LNCaP clone FGC (cell line): ENCODE data around the gene F2RL3.
"Not testable (repeated sequence)": the region's sequence is repeated elsewhere in the genome, so short reads cannot be mapped to it uniquely, and the experiment has no call there.

Experiments used
- DNase-seq: peaks from one replicate; pipeline ENCODE4 v3.0.0-alpha.2; 2011; ENCODE audit warnings: low read depth
- H3K4me3 ChIP-seq: 2 replicates; pipeline ENCODE4 v1.5.1; 2011; ENCODE audit warnings: mild to moderate bottlenecking, low read depth, low read length, control low read depth
- TF ChIP-seq, protein P1 (sequence below): IDR thresholded peaks from 2 replicates; pipeline ENCODE4 v1.5.1; 2012; ENCODE audit warnings: mild to moderate bottlenecking; ENCODE audit not compliant: control insufficient read depth, insufficient read depth; ENCODE audit errors: extremely low read depth

Gene F2RL3

GRCh38 chr19:16928916-16929315, 40.1 kb downstream of the F2RL3 start:
- no peak for DNase-seq
- TF ChIP-seq, protein P1, sequence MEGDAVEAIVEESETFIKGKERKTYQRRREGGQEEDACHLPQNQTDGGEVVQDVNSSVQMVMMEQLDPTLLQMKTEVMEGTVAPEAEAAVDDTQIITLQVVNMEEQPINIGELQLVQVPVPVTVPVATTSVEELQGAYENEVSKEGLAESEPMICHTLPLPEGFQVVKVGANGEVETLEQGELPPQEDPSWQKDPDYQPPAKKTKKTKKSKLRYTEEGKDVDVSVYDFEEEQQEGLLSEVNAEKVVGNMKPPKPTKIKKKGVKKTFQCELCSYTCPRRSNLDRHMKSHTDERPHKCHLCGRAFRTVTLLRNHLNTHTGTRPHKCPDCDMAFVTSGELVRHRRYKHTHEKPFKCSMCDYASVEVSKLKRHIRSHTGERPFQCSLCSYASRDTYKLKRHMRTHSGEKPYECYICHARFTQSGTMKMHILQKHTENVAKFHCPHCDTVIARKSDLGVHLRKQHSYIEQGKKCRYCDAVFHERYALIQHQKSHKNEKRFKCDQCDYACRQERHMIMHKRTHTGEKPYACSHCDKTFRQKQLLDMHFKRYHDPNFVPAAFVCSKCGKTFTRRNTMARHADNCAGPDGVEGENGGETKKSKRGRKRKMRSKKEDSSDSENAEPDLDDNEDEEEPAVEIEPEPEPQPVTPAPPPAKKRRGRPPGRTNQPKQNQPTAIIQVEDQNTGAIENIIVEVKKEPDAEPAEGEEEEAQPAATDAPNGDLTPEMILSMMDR: no peak
- no peak overlapping the region for H3K4me3 ChIP-seq

DNA sequence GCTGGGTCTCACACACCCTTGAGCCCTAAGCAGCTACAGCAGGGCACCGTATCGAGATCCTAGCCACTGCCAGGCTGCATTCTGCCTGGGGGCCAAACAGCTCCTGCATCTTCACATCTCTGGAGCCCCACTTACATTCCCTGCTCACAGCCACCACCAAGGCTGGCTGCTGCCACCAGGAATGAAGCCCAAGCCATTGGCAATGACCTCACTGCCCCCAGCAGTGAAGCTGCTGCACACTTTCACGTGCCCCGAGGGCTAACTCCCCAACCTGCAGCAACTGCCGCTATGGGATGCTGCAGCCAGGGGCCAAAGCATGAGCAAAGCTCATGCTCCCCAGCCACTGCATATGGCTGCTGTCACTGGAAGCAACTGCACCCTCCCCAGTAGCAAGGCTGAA, 42.0 kb downstream of the F2RL3 start:
- no peak overlapping the region for H3K4me3 ChIP-seq
- TF ChIP-seq, protein P1: no peak
- DNase-seq: no peak

DNA sequence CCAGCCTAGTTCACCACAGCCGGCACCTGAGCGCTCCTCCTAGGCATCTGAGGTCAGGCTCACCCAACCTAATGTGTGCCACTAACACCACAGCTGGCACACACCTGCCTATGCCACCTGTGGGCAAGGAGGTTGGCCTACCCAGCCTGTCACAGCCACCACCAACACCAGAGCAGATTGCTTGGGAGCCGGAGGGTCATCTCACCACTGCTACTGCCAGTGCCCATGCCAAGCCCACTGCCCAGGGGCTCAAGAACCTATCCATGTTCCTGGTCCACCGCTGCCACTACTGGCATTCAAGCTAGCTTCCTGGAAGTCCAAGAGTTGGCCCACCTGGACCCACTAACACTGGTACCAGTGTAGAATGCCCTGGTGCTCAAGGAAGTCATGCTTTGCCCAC, 42.5 kb downstream of the F2RL3 start:
- TF ChIP-seq, protein P1: no peak

DNA sequence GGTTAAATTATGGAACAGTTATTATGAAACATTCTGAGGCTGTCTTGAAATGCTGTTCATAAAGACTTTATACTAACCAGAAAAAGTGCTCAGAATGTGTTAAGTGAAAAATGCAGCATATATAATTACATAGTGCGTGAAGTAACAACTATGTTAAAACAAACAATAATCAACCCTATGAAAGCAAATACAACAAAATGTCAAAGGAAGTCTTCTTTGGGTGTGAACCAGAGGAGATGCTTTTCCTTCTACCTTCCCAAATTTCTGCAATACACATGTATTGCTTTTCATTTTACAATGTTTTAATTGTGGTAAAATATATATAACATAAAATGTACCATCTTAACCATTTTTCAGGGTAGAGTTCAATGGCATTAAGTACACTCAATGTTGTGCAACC, 45.7 kb downstream of the F2RL3 start:
- H3K4me3 ChIP-seq: no peak overlapping the region
- TF ChIP-seq, protein P1: no peak
- no peak for DNase-seq

More for the DNA sequence above, 42.5 kb downstream of the F2RL3 start:
- H3K4me3 ChIP-seq: no peak overlapping the region
- no peak for DNase-seq

DNA sequence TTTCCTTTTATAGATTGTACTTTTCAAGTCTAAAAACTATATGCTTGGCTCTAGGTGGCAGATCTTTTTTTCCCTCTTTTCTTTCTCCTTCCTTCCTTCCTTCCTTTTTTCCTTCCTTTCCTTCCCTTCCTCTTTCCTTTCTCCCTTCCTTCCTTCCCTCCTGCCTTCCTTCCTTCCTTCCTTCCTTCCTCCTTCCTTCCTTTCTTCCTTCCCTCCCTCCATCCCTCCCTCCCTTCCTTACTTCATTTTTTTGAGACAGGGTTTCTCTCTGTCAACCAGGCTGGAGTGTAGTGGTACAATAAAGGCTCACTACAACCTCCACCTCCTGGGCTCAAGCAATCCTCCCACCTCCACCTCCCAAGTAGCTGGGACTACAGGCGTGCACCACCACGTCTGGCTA, 48.1 kb downstream of the F2RL3 start:
- no peak overlapping the region for H3K4me3 ChIP-seq
- DNase-seq: no peak
- TF ChIP-seq, protein P1: no peak

- DNase-seq: not testable (repeated sequence)
Observed at GRCh38 chr19:16937796-16938195, 49.0 kb downstream of the F2RL3 start.

DNA sequence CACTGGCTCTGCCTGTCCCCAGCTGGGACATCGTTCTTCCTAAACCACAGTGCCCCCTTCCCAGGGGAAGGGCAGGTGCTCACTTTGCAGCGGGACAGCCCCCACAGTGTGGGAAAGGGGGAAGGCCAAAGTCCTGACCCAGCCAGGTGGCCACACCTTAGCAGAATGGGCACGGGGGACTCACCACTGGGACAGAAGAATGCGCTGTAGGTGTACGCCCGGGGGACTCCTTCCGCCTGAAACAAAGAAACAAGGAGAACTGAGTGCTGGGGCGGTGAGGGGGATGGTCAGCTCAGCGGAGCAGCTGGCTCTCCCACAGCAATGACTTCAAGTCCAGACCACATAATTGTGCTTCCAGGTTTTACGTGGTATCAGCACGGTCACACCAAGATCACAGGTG, 49.4 kb downstream of the F2RL3 start:
- DNase-seq: no peak
- no peak overlapping the region for H3K4me3 ChIP-seq
- TF ChIP-seq, protein P1: no peak

More at GRCh38 chr19:16937796-16938195, 49.0 kb downstream of the F2RL3 start:
- H3K4me3 ChIP-seq: not testable (repeated sequence)

GRCh38 chr19:16940063-16940462, 51.3 kb downstream of the F2RL3 start:
- H3K4me3 ChIP-seq, DNase-seq: not testable (repeated sequence)
